ENCODE results near the gene CHRNB4.

CHRNB4 gene

DNA sequence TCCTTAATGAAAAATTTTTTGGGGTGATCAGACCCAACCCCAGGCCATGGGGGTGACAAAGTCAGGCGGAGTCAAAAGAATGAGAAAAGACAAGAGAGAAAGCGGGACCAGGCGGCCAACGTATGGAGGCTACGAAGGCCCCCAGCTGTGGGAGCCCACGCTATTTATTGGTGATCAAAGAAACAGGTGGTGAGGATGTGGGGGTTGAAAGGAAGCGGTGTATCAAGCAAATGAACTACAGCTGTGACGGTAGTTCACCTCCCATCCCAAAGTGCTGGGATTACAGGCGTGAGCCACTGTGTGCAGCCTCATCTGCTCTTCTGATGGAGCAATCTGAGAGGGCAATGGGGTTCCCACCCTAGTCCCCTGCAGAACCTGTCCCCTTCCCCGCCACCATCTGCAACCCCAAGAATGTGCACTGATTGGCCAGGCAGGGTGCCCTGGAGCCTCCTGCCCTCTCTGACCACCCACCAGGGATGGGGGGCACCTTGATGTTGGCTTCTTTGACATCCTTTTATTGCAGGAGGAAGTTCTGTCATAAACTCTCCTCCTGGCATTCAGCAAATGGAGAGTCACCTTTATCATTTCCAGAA lies 19.1 kb downstream of the CHRNB4 start:
- no peak for TF ChIP-seq FOXP2 (optimal IDR thresholded peaks at IDR 0.05; ENCODE audit: borderline replicate concordance, extremely low read depth, extremely low read length, insufficient read depth)
- TF ChIP-seq TAF1 (IDR thresholded peaks at IDR 0.05; ENCODE audit: borderline replicate concordance, insufficient read depth, low read length) = no peak
- TF ChIP-seq, protein P1, sequence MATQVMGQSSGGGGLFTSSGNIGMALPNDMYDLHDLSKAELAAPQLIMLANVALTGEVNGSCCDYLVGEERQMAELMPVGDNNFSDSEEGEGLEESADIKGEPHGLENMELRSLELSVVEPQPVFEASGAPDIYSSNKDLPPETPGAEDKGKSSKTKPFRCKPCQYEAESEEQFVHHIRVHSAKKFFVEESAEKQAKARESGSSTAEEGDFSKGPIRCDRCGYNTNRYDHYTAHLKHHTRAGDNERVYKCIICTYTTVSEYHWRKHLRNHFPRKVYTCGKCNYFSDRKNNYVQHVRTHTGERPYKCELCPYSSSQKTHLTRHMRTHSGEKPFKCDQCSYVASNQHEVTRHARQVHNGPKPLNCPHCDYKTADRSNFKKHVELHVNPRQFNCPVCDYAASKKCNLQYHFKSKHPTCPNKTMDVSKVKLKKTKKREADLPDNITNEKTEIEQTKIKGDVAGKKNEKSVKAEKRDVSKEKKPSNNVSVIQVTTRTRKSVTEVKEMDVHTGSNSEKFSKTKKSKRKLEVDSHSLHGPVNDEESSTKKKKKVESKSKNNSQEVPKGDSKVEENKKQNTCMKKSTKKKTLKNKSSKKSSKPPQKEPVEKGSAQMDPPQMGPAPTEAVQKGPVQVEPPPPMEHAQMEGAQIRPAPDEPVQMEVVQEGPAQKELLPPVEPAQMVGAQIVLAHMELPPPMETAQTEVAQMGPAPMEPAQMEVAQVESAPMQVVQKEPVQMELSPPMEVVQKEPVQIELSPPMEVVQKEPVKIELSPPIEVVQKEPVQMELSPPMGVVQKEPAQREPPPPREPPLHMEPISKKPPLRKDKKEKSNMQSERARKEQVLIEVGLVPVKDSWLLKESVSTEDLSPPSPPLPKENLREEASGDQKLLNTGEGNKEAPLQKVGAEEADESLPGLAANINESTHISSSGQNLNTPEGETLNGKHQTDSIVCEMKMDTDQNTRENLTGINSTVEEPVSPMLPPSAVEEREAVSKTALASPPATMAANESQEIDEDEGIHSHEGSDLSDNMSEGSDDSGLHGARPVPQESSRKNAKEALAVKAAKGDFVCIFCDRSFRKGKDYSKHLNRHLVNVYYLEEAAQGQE (IDR thresholded peaks at IDR 0.05; ENCODE audit: insufficient read depth in 1 of 2, low read depth in 2 of 2, low read length in 2 of 2) = no peak
- no peak for TF ChIP-seq POLR2AphosphoS5 (IDR thresholded peaks at IDR 0.05; ENCODE audit: low read depth, low read length)

DNA sequence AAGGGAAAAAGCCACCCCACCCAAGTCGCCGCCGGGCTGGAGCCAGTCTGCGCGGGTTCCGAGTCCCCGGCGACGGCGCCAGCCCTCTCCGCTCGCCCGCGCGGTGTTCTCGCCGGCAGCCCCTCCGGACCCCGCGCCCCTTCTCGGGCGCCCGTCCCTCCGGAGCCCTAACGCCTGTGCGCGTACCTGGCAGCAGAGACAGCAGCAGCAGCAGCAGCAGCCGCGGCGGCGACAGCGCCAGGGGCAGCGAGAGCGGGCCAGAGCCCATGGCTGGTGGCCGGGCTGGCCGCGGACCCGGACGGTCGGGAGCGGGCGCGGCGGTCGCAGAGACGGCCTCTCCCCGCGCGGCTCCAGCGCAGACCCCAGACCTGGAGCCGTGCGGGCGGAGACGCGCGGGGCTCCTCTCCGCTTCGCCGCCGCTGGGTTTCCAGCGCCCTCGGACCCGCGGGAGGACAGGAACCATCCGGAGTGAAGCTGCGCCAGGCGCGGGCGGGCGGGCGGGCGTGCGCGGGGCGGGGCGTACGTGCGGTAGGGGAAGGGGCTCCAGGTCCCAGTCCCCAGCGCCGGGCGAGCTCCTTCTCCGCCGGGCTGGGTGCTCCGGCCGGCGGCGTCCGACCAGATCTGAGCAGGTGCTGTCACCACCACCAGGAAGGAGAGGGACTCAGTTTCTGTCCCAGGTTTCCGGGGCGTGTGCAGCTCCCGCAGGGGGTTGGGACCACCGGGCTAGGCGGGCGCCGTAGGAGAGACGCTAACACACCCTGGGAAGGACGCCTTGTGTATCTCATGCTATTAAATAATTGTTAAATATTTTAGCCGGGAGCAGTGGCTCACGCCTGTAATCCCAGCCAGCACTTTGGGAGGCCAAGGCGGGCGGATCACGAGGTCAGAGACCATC lies 20.2 kb downstream of the CHRNB4 start, which contains the start of gene CHRNA3:
TSS of gene CHRNA3 (minus strand) at position 470 of the 895 bp plus-strand sequence. CDS start at position 268, 202 bp downstream.
- TF ChIP-seq SIN3A (IDR thresholded peaks at IDR 0.05; ENCODE audit: borderline replicate concordance, insufficient read depth, low read length) (no peak), TAF1 (IDR thresholded peaks at IDR 0.05; ENCODE audit: borderline replicate concordance, insufficient read depth, low read length) (no peak), POLR2AphosphoS5 (IDR thresholded peaks at IDR 0.05; ENCODE audit: low read depth, low read length) (no peak), FOXP2 (optimal IDR thresholded peaks at IDR 0.05; ENCODE audit: borderline replicate concordance, extremely low read depth, extremely low read length, insufficient read depth) (no peak)
- TF ChIP-seq, protein P1 (IDR thresholded peaks at IDR 0.05; ENCODE audit: insufficient read depth in 1 of 2, low read depth in 2 of 2, low read length in 2 of 2) = no peak

DNA sequence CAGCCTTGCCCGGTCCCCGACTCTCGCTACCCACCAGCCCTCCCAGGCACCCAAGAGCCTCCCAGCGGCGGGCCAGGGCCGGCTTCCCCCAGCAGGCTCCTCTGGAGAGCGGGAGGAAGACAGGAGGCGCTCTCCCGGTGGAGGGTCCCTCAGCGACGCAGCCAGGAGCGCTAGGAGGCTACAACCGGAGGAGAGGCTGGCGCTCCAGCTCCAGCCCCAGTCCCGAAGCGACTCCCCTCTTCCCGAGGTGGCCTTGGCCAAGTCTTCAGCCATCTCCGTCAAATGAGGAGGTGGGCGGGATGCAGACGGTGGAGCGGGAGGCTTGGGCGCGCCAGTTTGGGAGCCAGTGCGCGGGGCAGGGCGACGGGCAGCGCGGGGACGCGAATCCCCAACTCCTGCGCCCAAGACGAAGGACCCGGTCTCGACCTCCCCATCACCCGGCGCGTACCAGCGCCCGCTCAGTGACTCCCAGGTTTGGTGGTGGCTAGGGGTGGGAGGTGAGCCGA lies 20.9 kb downstream of the CHRNB4 start:
- TF ChIP-seq TAF1 (IDR thresholded peaks at IDR 0.05; ENCODE audit: borderline replicate concordance, insufficient read depth, low read length) (no peak), SIN3A (IDR thresholded peaks at IDR 0.05; ENCODE audit: borderline replicate concordance, insufficient read depth, low read length) (no peak), FOXP2 (optimal IDR thresholded peaks at IDR 0.05; ENCODE audit: borderline replicate concordance, extremely low read depth, extremely low read length, insufficient read depth) (no peak), POLR2AphosphoS5 (IDR thresholded peaks at IDR 0.05; ENCODE audit: low read depth, low read length) (no peak)
- TF ChIP-seq, protein P1 (IDR thresholded peaks at IDR 0.05; ENCODE audit: insufficient read depth in 1 of 2, low read depth in 2 of 2, low read length in 2 of 2) = no peak

DNA sequence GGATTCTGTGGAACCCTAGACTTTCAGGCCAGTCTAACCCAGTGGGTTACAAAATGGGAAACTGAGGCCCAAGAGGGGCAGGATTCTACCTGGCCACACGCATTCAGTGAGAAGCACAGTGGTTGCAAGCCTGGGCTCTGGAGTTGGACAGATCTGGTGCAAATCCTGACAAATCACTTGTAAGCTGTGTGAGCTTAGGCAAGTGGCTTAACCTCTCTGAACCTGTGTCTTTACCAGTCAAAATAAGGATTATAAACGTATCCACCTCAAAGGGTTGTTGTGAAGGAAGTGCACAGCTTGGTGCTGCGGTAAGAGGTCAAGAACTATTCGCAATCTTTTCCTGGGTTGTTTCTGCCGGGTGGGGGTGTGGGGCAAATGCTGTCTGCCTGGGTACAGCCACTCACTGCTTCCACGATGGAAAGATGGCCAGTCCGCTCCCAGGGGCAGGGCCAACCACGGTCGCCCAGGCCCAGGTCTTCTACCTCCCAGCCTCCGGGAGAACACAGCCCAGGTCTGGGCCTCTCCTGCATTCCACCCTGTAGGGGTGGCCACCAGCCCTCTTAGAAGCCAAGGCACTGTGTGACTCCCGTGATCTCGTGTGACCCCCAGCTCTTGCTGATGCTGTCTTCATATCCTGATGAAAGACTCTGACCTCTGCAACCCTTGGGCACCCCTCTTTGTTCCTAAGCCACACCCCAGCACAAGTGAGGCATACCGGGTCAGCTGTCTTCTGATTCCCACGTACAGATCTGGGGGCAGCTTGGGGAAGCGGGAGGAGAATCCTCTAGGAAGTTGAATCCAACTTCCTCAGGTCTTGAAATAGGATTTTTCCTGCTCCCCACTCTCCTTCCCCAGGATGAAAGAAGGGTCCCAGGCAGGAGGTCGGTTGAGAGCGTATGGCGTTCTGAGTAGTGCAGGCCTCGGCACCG lies 21.7 kb downstream of the CHRNB4 start:
- no peak for TF ChIP-seq SIN3A (IDR thresholded peaks at IDR 0.05; ENCODE audit: borderline replicate concordance, insufficient read depth, low read length)
- TF ChIP-seq POLR2AphosphoS5 (IDR thresholded peaks at IDR 0.05; ENCODE audit: low read depth, low read length) = no peak

DNA sequence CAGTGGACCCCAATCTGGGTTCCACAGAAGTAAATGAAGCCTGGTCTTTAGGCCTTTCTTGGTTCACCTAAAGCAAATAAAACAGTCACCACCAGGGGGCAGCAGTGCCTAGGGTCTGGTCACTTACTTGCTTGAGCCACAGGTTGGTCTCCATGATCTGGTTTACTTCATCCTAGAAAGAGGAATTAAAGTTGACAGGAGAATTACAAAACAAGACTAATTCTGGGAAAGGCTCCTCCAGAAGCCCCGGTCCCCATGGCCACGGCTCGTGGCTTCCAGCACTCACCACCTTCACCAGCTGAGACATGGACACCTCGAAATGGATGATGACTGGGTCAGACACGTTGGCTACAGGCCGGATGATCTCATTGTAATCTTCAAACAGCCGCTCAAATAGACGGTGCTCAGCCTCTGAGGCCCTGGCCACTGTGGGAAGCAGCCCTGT lies 22.5 kb downstream of the CHRNB4 start:
- TF ChIP-seq POLR2AphosphoS5 (IDR thresholded peaks at IDR 0.05; ENCODE audit: low read depth, low read length) = no peak
- no peak for TF ChIP-seq FOXP2 (optimal IDR thresholded peaks at IDR 0.05; ENCODE audit: borderline replicate concordance, extremely low read depth, extremely low read length, insufficient read depth)
- no peak for TF ChIP-seq TAF1 (IDR thresholded peaks at IDR 0.05; ENCODE audit: borderline replicate concordance, insufficient read depth, low read length)
- no peak for TF ChIP-seq SIN3A (IDR thresholded peaks at IDR 0.05; ENCODE audit: borderline replicate concordance, insufficient read depth, low read length)
- TF ChIP-seq, protein P1 (IDR thresholded peaks at IDR 0.05; ENCODE audit: insufficient read depth in 1 of 2, low read depth in 2 of 2, low read length in 2 of 2) = no peak

Measured in PFSK-1 (cell line).